GM12891 (cell line): ENCODE data around the gene IMMP2L.

ENCODE experiments used
- POLR2A ChIP-seq: IDR thresholded peaks from 2 replicates; pipeline ENCODE4 v1.6.1; 2011; ENCODE audit warnings: low read depth, low read length, control low read depth
- POLR2AphosphoS5 ChIP-seq: IDR thresholded peaks from 2 replicates; pipeline ENCODE4 v1.6.1; 2011; ENCODE audit warnings: low read depth, low read length, control low read depth
- SPI1 ChIP-seq: IDR thresholded peaks from 2 replicates; pipeline ENCODE4 v1.6.1; 2011; ENCODE audit warnings: low read depth, low read length, control low read depth
- TAF1 ChIP-seq: IDR thresholded peaks from 2 replicates; pipeline ENCODE4 v1.6.1; 2011; ENCODE audit warnings: low read depth, low read length, control low read depth

DNA sequence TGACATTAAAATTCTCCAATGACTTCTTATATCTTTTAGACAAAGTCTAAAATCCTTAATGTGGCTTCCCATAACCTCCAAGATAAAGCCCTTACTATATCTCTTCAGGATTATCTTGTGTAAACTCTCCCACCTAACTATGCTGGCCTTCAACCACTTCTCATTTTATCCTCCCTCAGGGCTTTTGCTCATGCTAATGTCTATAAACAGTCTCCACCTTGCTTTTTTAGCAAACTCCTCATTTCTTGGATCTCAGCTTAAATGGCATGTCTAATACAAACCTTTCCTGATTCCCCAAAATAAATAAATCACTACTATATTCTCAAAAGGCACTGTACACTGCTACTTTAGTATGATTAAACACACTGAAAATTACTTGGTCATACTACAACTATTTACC, 290.2 kb downstream of the IMMP2L start:
- TF ChIP-seq TAF1, result no peak
- TF ChIP-seq POLR2A, result no peak
- no peak for TF ChIP-seq POLR2AphosphoS5
- no peak for TF ChIP-seq SPI1
